Keratinocyte (primary cell): ENCODE results near the gene ZNF490.

Source experiments
- EZH2 ChIP-seq: IDR thresholded peaks from one replicate; pipeline ENCODE4 v1.6.1; 2012; ENCODE audit warnings: inconsistent platforms, mild to moderate bottlenecking, low read length, moderate library complexity
- TF ChIP-seq, protein P1 (sequence below), 3 experiments: IDR thresholded peaks in 1 of 3; conservative IDR thresholded peaks in 1 of 3; optimal IDR thresholded peaks in 1 of 3; 2 replicates in 2 of 3; 3 replicates in 1 of 3; pipeline versions ENCODE3 to v1.5.1; 2011; ENCODE audit warnings: low read length in 3 of 3, mild to moderate bottlenecking in 3 of 3, moderate library complexity in 2 of 3, control low read depth in 1 of 3, inconsistent platforms in 1 of 3; ENCODE audit not compliant: insufficient read depth in 2 of 3; ENCODE audit errors: extremely low read depth in 1 of 3

GRCh38 chr19:12656899-12657571 lies 46.4 kb upstream of the ZNF490 start:
- TF ChIP-seq, protein P1, sequence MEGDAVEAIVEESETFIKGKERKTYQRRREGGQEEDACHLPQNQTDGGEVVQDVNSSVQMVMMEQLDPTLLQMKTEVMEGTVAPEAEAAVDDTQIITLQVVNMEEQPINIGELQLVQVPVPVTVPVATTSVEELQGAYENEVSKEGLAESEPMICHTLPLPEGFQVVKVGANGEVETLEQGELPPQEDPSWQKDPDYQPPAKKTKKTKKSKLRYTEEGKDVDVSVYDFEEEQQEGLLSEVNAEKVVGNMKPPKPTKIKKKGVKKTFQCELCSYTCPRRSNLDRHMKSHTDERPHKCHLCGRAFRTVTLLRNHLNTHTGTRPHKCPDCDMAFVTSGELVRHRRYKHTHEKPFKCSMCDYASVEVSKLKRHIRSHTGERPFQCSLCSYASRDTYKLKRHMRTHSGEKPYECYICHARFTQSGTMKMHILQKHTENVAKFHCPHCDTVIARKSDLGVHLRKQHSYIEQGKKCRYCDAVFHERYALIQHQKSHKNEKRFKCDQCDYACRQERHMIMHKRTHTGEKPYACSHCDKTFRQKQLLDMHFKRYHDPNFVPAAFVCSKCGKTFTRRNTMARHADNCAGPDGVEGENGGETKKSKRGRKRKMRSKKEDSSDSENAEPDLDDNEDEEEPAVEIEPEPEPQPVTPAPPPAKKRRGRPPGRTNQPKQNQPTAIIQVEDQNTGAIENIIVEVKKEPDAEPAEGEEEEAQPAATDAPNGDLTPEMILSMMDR (optimal IDR thresholded peaks at IDR 0.05 in 1 of 3, IDR thresholded peaks at IDR 0.05 in 1 of 3, conservative IDR thresholded peaks at IDR 0.05 in 1 of 3; ENCODE audit: extremely low read depth in 1 of 3, insufficient read depth in 2 of 3, low read length in 3 of 3) = no peak
- TF ChIP-seq EZH2 = no peak
